KMS-11 (cell line): Measurements from ENCODE around the gene CHRNB2.

ENCODE experiments used
- H2AFZ ChIP-seq: fragments of 200-600 bp; sonication (generic); 2 replicates; pipeline ENCODE4 v1.6.1; 2016; ENCODE audit warnings: antibody characterized with exemption, mixed run types, low read depth
- H3K27ac ChIP-seq: fragments of 200-600 bp; sonication (generic); 2 replicates; pipeline ENCODE4 v1.6.1; 2016; ENCODE audit warnings: mild to moderate bottlenecking, mixed run types
- H3K27me3 ChIP-seq: fragments of 200-600 bp; sonication (generic); 2 replicates; pipeline ENCODE4 v1.6.1; 2017; ENCODE audit warnings: mild to moderate bottlenecking, low read depth, mixed run types, moderate library complexity; ENCODE audit not compliant: insufficient read depth
- H3K36me3 ChIP-seq: fragments of 200-600 bp; sonication (generic); 2 replicates; pipeline ENCODE4 v1.6.1; 2017; ENCODE audit warnings: mild to moderate bottlenecking, mixed run types; ENCODE audit not compliant: insufficient read depth
- H3K4me1 ChIP-seq: fragments of 200-600 bp; sonication (generic); 2 replicates; pipeline ENCODE4 v1.6.1; 2016; ENCODE audit warnings: mild to moderate bottlenecking, low read depth, mixed run types; ENCODE audit not compliant: poor library complexity, severe bottlenecking
- H3K4me2 ChIP-seq: fragments of 200-600 bp; sonication (generic); 2 replicates; pipeline ENCODE4 v1.7.0; 2016; ENCODE audit warnings: mild to moderate bottlenecking, mixed run types
- H3K4me3 ChIP-seq: fragments of 200-600 bp; sonication (generic); IDR thresholded peaks from 2 replicates; pipeline ENCODE4 v1.6.1; 2017; ENCODE audit warnings: low read depth, low read length, mixed read lengths; ENCODE audit not compliant: insufficient read depth
- H3K79me2 ChIP-seq: fragments of 200-600 bp; sonication (generic); 2 replicates; pipeline ENCODE4 v1.6.1; 2016; ENCODE audit warnings: low read depth, mixed run types; ENCODE audit not compliant: insufficient read depth
- H3K9ac ChIP-seq: fragments of 200-600 bp; sonication (generic); 2 replicates; pipeline ENCODE4 v1.6.1; 2016; ENCODE audit warnings: mild to moderate bottlenecking, mixed run types
- H4K20me1 ChIP-seq: fragments of 200-600 bp; sonication (generic); 2 replicates; pipeline ENCODE4 v1.6.1; 2016; ENCODE audit warnings: mild to moderate bottlenecking, mixed run types; ENCODE audit not compliant: insufficient read depth
- TF ChIP-seq, protein P1 (sequence below): fragments of 200-600 bp; sonication (generic); conservative IDR thresholded peaks from 2 replicates; pipeline ENCODE4 v1.6.1; 2017; ENCODE audit warnings: low read depth, mild to moderate bottlenecking, antibody characterized with exemption, low read length, moderate library complexity, mixed read lengths

CHRNB2 gene

DNA sequence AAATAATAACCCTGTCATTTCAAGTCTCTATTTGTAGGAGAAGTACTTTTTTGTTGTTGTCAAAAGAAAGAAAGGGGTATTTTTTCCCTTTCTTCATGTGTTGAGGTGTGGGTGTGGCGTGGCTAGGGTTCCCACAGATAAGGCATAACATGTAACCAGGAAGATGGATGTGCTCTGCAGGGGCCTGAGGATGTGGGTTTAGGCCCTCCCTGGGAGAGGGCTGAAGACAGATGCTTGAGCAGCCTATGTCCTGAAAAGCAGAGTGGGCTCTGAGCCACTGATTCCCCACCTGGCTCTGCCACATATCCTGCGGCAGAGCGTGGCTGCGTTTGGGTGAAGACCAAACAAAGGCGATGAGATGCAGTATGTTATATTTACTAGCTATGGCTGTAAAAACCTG lies 54.3 kb downstream of the CHRNB2 start:
- Histone ChIP-seq H4K20me1 (peaks cover 35% of the 10 kb centered on the region), H3K4me2 (no peak overlapping the region), H3K27ac (no peak overlapping the region), H2AFZ (no peak overlapping the region), H3K4me1 (peaks cover 78% of the 10 kb centered on the region), H3K79me2 (peaks cover 97% of the 10 kb centered on the region), H3K27me3 (no peaks in the 10 kb centered on the region), H3K9ac (no peak overlapping the region), H3K4me3 (no peak overlapping the region), H3K36me3 (no peaks in the 10 kb centered on the region; the same call in 1 of the 2 replicates)
- TF ChIP-seq, protein P1, sequence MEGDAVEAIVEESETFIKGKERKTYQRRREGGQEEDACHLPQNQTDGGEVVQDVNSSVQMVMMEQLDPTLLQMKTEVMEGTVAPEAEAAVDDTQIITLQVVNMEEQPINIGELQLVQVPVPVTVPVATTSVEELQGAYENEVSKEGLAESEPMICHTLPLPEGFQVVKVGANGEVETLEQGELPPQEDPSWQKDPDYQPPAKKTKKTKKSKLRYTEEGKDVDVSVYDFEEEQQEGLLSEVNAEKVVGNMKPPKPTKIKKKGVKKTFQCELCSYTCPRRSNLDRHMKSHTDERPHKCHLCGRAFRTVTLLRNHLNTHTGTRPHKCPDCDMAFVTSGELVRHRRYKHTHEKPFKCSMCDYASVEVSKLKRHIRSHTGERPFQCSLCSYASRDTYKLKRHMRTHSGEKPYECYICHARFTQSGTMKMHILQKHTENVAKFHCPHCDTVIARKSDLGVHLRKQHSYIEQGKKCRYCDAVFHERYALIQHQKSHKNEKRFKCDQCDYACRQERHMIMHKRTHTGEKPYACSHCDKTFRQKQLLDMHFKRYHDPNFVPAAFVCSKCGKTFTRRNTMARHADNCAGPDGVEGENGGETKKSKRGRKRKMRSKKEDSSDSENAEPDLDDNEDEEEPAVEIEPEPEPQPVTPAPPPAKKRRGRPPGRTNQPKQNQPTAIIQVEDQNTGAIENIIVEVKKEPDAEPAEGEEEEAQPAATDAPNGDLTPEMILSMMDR: no peak

DNA sequence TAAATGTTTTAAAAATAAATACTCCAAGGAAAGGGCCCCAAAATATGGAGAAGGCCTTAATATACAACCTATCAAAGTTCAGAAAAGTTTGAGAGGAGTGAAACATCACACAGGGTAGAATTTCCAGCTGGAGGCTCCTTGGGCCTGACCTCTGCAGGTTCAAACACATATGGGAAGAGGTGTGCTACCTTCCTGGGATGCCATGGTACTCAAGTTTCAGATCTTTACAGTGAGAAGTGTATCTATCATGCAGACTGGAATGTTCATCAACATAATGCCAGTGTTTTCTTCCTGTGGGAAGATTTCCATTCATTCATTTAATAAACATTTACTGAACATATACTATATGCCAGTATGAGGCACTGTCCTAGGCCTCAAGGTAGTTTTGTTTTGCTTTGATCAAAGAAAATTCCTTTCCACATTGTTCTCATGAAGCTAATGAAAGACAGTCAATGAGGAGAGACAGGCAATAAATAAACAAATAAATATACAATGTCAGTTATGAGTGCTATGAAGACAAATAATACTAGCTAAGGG lies 55.0 kb downstream of the CHRNB2 start:
- Histone ChIP-seq H3K27ac (no peak overlapping the region; the same call in 1 of the 2 replicates), H3K36me3 (no peaks in the 10 kb centered on the region; the same call in 1 of the 2 replicates), H3K4me2 (no peak overlapping the region), H2AFZ (no peak overlapping the region), H3K27me3 (no peaks in the 10 kb centered on the region), H4K20me1 (peaks cover 35% of the 10 kb centered on the region), H3K4me1 (peaks cover 73% of the 10 kb centered on the region), H3K79me2 (peaks cover 97% of the 10 kb centered on the region), H3K9ac (no peak overlapping the region), H3K4me3 (no peak overlapping the region)
- TF ChIP-seq, protein P1: no peak

DNA sequence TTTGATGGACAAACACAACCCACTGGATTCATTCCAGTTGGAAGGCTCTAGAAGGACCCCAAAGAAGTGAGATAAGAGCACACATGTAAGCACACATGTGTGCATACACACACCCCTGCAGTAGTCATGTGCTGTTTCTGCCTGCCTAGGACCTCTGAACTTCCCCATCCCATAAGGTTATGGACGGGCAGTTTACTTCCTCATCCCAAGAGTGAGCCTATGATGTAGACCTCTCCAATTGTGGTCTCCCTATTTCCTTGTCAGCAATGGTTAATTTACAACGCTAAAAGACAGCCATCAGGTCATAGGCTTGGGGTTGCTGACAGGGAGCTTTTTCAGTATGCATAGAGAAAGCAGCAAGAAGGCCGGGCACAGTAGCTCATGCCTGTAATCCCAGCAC lies 55.8 kb downstream of the CHRNB2 start:
- Histone ChIP-seq H3K27me3 (no peaks in the 10 kb centered on the region), H3K9ac (no peak overlapping the region), H4K20me1 (peaks cover 31% of the 10 kb centered on the region), H3K79me2 (peaks cover 94% of the 10 kb centered on the region), H3K4me2 (no peak overlapping the region), H3K4me3 (no peak overlapping the region), H3K4me1 (peaks cover 76% of the 10 kb centered on the region), H3K27ac (no peak overlapping the region), H2AFZ (no peak overlapping the region), H3K36me3 (no peaks in the 10 kb centered on the region; the same call in 1 of the 2 replicates)
- TF ChIP-seq, protein P1: no peak

DNA sequence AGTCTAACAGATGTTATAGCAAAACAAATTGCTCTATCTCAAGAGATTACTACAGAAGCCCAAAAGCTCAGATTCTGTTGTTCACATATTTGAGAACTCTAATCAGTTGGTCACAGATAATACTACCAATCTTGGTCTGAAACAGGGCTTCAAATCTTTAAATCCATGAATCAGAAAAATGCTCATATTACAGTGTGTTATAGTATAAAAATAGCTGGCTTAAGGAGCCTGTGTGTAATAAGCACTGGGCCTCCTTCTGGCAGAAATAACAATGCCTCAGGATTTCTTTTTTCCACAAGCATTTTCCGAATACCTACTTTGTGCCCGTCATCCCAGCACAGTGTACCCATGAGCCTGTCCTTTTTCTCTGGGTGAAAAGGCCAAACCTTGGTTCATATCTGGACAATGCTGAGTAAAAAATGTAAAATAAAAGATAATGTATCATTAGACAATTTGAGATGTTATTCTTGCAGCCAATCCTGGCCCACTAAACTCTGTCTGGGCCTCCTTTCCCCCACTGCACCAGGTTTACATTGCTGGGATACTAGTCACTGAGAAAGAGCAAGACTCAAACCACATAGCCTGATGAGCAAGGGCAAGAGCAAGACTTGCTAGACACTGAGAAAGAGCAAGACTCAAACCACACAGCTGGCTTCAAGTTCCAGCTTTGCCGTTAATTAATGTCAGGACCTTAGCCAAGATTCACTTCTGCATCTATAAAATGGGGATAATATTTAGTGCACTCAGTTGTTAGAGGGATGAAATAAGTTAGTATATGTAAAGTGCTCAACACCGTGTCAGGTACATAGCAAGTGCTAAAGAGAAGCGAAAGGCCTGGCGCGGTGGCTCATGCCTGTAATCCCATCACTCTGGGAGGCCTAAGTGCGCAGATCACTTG lies 57.4 kb downstream of the CHRNB2 start:
- Histone ChIP-seq H3K27me3 (no peaks in the 10 kb centered on the region), H3K79me2 (peaks cover 78% of the 10 kb centered on the region), H3K4me1 (peaks cover 82% of the 10 kb centered on the region), H3K9ac (no peak overlapping the region), H4K20me1 (peaks cover 20% of the 10 kb centered on the region), H3K27ac (no peak overlapping the region; the same call in 1 of the 2 replicates), H3K4me3 (no peak overlapping the region), H3K36me3 (no peaks in the 10 kb centered on the region; the same call in 1 of the 2 replicates), H2AFZ (no peak overlapping the region), H3K4me2 (peak overlapping the region; percentile 7; the same call in 1 of the 2 replicates)
- TF ChIP-seq, protein P1: no peak
